ENCODE data around the gene MAP4.

DNA sequence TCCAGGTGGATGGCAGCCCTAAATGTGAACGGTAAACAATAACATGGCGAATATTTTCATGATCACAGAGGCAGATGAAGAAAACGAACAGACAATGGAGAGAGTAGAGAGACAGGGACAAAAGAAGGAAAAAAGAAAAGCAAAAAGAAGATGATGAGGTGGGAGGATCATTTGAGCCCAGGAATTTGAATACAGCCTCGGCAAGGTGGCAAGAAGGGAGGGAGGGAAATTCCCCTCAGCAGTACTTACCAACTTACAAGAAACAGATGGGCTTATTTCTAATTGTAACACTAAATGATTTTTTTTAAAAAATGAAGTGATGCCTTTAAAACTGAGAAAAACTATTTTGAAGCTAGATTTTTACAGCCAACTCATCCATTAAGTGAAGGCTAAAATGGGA lies 6.0 kb upstream of the MAP4 start:
- TF ChIP-seq, protein P1, sequence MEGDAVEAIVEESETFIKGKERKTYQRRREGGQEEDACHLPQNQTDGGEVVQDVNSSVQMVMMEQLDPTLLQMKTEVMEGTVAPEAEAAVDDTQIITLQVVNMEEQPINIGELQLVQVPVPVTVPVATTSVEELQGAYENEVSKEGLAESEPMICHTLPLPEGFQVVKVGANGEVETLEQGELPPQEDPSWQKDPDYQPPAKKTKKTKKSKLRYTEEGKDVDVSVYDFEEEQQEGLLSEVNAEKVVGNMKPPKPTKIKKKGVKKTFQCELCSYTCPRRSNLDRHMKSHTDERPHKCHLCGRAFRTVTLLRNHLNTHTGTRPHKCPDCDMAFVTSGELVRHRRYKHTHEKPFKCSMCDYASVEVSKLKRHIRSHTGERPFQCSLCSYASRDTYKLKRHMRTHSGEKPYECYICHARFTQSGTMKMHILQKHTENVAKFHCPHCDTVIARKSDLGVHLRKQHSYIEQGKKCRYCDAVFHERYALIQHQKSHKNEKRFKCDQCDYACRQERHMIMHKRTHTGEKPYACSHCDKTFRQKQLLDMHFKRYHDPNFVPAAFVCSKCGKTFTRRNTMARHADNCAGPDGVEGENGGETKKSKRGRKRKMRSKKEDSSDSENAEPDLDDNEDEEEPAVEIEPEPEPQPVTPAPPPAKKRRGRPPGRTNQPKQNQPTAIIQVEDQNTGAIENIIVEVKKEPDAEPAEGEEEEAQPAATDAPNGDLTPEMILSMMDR (IDR thresholded peaks at IDR 0.05; ENCODE audit: extremely low read depth in 1 of 2, insufficient read depth in 1 of 2, low read depth in 1 of 2, low read length in 2 of 2), result no peak
- no peak for TF ChIP-seq EZH2 (IDR thresholded peaks at IDR 0.05; ENCODE audit: borderline replicate concordance, low read depth, low read length, severe bottlenecking)
- TF ChIP-seq JUN (IDR thresholded peaks at IDR 0.05; ENCODE audit: borderline replicate concordance, insufficient read depth, insufficient read length, low read depth), result no peak
- TF ChIP-seq, protein P2, sequence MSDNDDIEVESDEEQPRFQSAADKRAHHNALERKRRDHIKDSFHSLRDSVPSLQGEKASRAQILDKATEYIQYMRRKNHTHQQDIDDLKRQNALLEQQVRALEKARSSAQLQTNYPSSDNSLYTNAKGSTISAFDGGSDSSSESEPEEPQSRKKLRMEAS (IDR thresholded peaks at IDR 0.05; ENCODE audit: insufficient read depth, insufficient read length), result no peak
- no peak for TF ChIP-seq GATA2 (IDR thresholded peaks at IDR 0.05; ENCODE audit: insufficient read depth, insufficient read length, low read depth, low read length)
- no peak for TF ChIP-seq POLR2AphosphoS5 (IDR thresholded peaks at IDR 0.05; ENCODE audit: insufficient read depth, low read depth, low read length)
- no peak for TF ChIP-seq POLR2A (IDR thresholded peaks at IDR 0.05; ENCODE audit: low read depth, low read length)

Measured in endothelial cell of umbilical vein (primary cell).